GM18873 (cell line): ENCODE results near the gene FBXO17.

Experiments
- ATAC-seq: cut with Tn5 transposase; IDR thresholded peaks from one replicate; pipeline ENCODE4 v1.9.1; 2021; ENCODE audit warnings: mild to moderate bottlenecking, moderate library complexity, moderate number of reproducible peaks; ENCODE audit not compliant: unreplicated experiment, low FRiP score

FBXO17 gene

DNA sequence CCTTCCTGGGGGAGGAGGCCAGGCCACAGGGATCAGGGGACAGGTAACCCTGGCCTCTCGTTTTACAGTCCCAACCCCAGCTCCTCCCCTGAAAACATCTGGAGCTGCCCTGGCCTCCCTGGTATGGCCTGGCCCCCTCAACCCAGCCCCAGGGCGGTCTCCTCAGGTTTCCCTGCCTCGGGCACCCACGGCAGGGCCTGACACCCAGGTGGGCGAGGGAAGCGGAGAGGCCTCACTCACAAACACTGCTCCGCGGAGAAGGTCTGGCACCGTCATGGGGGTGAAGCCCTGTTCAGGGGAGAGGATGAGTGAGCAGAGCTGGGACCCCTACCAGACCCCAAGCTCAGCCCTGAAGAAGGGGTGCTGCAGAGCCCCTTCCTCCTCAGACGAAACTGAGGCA is 57.0 kb downstream of the FBXO17 start:
- ATAC-seq = no peak

GRCh38 chr19:38917921-38918491 is 57.5 kb downstream of the FBXO17 start:
- ATAC-seq = no peak

DNA sequence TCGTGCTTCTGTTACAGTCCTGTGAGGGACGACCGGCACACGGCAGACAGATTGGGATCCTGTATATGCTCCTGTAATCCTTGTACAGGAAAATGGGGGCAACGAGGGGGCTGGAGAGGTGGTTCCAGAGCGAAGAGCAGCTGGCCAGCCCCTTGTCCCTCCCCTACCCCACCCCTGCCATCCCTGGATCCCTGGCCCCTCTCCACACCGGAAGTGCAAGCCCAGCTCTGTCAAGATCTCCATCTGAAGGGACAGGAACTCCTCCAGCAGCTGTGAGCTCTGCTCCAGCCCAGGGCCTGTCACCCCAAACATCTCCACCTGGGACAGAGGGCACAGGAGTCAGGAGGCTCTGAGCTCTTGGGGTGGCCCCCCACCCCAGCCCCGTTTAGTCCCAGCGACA is 58.0 kb downstream of the FBXO17 start:
- ATAC-seq = no peak

DNA sequence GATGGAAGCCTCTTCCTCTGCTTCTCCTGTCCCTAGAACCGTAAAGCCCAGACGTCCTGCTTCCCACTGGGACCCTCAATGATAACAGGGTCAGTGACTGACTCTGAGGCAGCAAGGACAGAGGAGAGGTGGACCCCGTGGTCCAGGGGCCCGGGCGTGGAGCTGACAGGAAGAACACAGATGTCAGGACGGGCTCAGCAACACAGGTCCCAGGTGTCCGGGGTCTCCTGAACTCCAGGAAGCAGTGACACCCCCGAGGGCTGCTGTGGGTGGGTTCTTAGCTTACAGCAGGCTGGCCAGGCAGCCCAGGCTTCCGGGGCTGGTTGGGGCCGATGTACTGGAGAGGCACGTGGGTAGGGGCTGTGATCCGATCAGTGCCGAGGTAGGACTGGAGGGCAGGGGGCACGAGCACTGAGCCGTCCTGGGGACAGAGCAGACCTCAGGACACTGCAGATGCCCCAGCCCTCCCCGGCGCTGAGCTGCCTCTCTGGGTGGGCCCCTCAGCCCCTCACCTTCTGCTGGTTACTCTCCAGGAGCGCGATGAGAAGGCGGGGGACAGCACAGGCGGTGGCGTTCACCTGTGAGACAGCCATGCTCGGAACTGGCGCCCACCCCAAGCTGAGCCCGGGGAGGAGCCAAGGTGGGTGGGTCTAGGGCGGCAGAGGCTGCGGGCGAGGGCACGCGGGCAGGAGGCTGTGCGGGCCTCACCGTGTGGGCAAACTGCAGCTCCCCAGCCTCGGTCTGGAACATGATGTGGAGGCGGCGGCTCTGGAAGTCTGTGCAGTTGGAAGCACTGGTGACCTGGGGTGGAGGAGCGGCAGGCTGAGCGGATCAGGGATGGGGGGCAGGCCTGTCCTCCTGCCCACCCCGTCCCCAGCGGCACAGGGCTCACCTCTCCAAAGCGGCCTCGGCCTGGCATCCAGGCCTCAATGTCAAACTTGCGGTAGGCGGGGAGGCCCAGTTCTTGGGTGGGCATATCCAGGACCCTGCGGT is 59.9 kb downstream of the FBXO17 start:
- ATAC-seq = no peak

- no peak for ATAC-seq
Observed at GRCh38 chr19:38913958-38914357, 61.6 kb downstream of the FBXO17 start.

DNA sequence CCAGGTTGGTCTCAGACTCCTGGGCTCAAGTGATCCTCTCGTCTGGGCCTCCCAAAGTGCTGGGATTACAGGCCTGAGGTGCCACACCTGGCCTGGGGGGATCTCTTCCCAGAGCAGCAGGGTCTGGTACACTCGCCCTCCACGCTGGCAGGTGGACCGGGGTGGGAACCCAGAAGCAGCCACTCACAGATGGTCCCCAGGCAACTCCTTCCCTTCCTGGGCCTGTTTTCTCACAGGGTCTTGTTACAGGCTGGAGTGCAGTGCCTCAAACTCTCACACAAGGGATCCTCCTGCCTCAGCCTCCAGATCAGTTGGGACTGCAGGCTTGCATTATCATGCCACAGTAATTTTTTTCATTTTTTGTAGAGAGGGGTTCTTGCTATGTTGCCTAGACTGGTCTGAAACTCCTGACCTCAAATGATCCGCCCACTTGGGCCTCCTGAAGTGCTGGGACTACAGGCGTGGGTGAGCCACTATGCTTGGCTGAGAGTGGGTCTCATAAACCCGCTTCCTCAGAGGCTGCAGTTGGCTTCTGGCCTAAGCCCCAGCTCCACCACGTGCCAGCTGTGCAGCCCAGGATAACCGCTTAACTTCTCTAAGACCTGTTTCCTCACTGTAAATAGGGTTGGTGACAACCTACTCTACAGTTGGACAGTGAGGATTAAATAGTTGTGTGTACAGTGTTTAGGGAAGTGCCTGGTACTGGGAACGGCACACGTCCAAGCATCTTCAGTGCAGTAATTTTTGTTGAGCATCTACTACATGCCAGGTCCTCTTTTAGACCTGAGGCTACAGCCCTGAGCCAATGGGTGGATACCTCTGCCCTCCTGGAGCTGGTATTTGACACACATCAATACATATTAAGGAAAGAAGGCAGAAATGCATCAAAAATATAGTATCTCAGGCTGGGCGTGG is 62.7 kb downstream of the FBXO17 start:
- no peak for ATAC-seq

GRCh38 chr19:38911388-38912001 is 64.0 kb downstream of the FBXO17 start:
- no peak for ATAC-seq

DNA sequence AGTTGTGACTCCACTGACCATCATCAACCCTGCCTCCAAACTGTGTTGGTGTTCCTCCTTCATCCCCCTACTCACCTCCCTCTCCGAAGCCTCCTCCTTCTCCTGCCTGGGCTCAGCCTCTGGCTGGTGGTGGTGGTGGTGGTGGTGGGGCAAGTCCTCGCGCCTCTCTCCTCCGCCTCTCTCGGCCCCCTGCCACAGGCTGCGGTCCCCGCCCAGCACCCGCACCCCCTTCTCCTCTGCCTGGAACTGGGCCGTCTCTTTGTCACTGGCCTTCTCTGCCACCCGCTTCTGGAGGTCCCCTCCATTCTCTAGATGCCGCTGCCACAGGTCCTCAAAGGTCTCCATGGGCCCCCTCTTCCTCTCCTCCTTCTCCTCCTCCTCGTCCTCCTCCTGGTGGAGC is 65.1 kb downstream of the FBXO17 start:
- ATAC-seq = no peak

DNA sequence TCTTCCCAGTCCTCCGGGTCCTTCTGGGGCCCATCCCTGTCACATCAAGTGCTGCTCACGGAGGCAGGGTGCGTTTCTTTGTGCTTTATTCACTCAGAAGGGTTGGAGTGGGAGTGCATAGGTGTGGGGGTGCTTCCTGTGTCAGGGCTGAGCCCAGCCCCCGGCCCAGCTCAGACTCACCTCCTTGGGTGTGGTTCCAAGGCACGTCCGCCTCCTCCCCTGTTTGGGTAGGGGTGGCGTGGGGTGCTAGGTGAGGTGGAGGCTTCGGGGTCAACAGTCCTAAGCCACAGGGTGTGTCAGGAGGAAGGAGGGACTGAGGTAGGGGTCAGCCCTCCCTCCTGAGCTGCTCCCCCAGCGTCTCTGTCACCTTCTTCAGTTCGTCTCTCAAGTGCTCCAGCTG is 66.6 kb downstream of the FBXO17 start:
- ATAC-seq = no peak

DNA sequence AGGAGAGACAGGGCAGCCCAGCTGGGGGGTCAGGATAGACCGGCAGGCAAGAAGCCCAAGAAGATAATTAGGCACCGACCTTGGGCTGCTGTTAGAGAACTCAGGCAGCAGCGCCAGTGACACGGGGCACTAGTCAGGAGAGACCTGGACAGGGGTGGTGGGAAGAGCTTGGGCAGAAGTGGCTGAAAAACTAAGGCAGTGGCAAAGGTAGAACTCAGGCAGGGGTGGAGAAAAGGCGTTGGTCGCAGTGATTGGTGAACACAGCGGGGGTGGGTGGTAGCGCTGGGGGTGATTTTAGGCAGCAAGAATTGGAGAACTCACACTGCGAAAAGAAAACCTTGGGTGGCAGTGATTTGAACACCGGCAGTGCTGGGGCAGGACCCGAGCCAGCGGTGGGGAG is 67.9 kb downstream of the FBXO17 start:
- no peak for ATAC-seq

DNA sequence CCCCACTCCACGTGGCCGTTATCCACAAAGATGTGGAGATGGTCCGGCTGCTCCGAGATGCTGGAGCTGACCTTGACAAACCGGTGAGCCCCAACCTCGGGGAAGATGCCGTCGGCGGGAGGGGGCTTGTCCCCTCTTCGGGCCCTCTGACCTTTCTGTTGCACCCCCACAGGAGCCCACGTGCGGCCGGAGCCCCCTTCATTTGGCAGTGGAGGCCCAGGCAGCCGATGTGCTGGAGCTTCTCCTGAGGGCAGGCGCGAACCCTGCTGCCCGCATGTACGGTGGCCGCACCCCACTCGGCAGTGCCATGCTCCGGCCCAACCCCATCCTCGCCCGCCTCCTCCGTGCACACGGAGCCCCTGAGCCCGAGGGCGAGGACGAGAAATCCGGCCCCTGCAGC is 68.3 kb downstream of the FBXO17 start:
- no peak for ATAC-seq

DNA sequence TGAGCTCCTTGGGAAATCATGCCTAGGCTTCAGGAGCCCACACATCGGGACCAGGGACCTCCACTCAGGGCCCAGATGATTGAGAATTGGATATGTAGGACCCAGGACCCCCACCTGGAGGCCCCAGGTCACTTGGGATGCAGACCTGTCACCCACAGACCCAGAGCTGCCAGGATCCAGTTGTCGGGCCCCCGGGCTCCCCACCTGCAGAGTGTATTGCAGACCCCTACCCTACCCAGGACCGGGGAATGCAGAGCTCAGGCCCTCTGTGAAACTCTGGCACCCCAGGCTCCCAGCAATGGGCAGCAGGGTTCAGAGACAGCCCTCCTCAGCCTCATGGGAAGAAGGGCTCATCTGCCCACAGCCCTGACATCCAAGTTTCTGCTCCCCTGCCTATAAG is 69.9 kb downstream of the FBXO17 start:
- ATAC-seq = no peak

DNA sequence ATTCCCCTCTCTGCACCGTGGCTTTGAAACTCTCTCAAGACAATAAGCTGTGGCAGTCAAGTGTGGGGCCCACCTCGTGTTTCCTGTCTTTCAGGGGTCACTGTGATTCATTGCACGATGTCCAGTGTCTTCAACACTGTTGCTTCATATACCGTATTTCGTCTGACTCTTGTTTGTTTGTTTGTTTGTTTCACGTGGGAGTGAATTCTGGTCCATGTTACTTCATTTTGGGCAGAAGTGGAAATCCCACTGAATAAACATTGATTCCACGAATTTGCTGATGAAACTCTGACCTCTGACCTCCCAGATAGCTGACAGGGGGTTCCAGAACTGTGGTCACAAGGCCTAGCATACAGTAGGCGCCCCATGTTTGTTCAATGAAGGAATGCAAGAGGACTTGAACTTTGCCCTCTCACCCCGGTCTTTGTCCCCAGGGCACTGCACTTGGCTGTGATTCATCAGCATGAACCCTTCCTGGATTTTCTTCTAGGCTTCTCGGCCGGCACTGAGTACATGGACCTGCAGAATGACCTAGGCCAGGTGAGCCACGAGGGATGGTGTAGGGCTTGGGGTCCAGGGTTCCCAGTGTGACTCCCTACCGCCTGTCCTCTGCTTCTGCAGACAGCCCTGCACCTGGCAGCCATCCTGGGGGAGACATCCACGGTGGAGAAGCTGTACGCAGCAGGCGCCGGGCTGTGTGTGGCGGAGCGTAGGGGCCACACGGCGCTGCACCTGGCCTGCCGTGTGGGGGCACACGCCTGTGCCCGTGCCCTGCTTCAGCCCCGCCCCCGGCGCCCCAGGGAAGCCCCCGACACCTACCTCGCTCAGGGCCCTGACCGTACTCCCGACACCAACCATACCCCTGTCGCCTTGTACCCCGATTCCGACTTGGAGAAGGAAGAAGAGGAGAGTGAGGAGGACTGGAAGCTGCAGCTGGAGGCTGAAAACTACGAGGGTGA is 70.7 kb downstream of the FBXO17 start:
- ATAC-seq = no peak

DNA sequence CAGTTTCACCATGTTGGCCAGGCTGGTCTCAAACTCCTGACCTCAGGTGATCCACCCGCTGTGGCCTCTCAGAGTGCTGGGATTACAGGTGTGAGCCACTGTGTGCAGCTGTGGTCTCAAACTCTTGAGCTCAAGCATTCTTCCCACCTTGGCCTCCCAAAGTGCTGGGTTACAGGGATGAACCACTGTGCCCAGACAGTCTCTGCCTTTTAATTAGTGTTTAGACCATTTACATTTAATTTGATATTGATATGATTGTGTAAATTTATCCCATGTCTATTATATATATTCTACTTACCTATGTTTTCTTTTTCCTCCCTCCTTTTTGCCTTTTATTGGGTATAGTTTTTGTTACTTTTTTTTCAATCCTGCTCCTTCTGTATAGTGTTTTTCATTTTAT is 73.9 kb downstream of the FBXO17 start:
- no peak for ATAC-seq

GRCh38 chr19:38900743-38901190 is 74.8 kb downstream of the FBXO17 start:
- no peak for ATAC-seq

DNA sequence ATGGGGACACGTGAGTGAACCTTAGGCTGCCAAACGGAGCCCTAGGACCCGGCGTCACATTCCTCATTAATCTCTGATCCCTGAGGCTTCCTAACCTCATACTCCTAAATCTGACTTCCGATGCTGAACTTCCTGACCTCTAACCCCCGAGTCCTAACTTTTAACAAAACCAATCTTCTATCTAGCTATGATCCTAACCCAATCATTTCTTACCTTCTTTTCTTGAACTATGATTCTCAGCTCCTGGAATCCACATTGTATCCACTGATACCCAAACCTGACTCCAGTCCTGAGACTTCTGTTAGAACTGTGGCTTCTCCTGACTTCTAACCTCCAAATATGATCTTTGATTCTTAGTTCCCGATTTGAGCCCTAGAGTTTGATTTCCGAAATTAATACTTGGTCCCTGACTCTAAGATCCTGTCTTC is 75.3 kb downstream of the FBXO17 start:
- no peak for ATAC-seq

DNA sequence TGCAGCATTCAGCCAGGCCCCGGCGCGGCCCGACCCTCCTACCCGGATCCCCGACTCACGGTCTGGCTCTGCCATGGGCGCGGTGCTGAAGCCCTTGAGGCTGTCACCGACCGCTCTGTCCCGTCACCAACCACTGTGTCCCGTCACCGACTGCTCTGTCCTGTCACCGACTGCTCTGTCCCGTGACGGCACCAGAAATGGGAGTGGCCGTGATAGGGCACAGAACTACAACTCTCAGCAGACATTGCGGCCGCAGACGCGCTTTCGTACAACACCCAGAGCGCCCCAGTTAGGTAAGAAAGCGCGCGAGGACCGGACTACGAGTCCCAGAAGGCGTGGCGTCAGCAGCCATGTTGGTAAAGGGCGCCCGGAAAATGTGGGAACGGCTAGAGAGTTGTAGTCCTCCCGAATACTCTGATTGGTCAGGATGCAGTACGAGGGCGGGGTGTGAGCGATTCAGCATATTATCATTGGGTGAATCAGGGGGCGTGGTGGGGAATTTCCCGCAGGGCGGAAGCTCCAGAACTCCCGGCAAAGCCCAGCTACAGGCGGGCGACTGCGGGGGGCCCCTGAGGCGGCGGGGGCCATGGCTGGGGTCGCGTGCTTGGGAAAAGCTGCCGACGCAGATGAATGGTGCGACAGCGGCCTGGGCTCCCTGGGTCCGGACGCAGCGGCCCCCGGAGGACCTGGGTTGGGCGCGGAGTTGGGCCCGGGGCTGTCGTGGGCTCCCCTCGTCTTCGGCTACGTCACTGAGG is 75.9 kb downstream of the FBXO17 start, which contains the start of the genes NFKBIB and SIRT2:
TSS of gene NFKBIB (plus strand) at position 523 of the 755 bp plus-strand sequence. CDS start at position 587, 64 bp downstream.
TSS of gene SIRT2 (minus strand) at position 172 of the 755 bp plus-strand sequence. CDS start at position 75, 97 bp downstream.
- peak; percentile 88 for ATAC-seq

GRCh38 chr19:38898788-38899446 is 76.6 kb downstream of the FBXO17 start:
- ATAC-seq = no peak
